GM10248 (cell line): ENCODE results near the gene PDXP.

ENCODE experiments used
- CTCF ChIA-PET: fragments of 300-600 bp; sonication (Branson Sonifier 250); formaldehyde crosslinking; extraction: SDS; loops from one replicate; lab custom pipeline; 2021; ENCODE audit warnings: antibody characterized with exemption; lab: Yijun Ruan, JAX
- POLR2A ChIA-PET: fragments of 350-650 bp; sonication (Branson Sonifier 250); formaldehyde crosslinking; extraction: SDS; loops from one replicate; lab custom pipeline; 2020; ENCODE audit warnings: antibody characterized with exemption; lab: Yijun Ruan, JAX
- DNase-seq: peaks from one replicate; pipeline ENCODE4 v3.0.0; 2012; ENCODE audit errors: extremely low spot score
- TF ChIP-seq, protein P1 (sequence below): IDR thresholded peaks from 2 replicates; pipeline ENCODE4 v1.5.1; 2012; ENCODE audit warnings: mild to moderate bottlenecking, low read depth; ENCODE audit errors: extremely low read depth, missing control alignments, control extremely low read depth

PDXP gene

DNA sequence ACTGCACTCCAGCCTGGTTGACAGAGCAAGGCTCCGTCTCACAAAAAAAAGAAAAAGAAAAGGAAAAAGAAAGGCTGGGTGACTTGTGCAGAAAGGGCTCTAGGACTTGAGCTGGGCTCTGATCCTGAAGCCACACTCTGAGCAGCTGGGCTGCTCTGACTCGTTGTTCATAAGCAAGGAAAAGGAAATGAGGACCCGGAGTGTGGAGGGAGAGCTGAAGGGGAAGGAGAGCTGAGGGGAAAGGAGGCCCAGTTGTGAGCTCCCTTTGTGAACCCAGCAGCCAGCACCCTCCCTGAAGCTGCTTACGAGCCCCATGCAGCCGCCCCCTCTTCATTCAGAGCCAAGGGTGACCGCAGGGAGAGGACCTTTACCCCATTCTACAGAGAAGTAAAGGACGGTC lies 31.4 kb upstream of the PDXP start:
- POLR2A ChIA-PET: no interaction called here
- TF ChIP-seq, protein P1, sequence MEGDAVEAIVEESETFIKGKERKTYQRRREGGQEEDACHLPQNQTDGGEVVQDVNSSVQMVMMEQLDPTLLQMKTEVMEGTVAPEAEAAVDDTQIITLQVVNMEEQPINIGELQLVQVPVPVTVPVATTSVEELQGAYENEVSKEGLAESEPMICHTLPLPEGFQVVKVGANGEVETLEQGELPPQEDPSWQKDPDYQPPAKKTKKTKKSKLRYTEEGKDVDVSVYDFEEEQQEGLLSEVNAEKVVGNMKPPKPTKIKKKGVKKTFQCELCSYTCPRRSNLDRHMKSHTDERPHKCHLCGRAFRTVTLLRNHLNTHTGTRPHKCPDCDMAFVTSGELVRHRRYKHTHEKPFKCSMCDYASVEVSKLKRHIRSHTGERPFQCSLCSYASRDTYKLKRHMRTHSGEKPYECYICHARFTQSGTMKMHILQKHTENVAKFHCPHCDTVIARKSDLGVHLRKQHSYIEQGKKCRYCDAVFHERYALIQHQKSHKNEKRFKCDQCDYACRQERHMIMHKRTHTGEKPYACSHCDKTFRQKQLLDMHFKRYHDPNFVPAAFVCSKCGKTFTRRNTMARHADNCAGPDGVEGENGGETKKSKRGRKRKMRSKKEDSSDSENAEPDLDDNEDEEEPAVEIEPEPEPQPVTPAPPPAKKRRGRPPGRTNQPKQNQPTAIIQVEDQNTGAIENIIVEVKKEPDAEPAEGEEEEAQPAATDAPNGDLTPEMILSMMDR: no peak
- DNase-seq: no peak
- CTCF ChIA-PET: interaction anchor here (0.5 to 14.7 kb wide), 11 partner anchors 7 to 1485 kb away, joined by 3 to 248 read pairs (median 3); partner anchors contain the start of genes GGA1 and SH3BP1

- DNase-seq: no peak
- ChIA-PET CTCF (interaction anchor here (0.7 to 14.7 kb wide), 10 partner anchors 7 to 56 kb away, joined by 3 to 248 read pairs (median 4); partner anchors contain the start of genes GGA1 and SH3BP1), POLR2A (no interaction called here)
- TF ChIP-seq, protein P1: no peak
These were observed 31.0 kb upstream of the PDXP start for GRCh38 chr22:37627545-37627944.

DNA sequence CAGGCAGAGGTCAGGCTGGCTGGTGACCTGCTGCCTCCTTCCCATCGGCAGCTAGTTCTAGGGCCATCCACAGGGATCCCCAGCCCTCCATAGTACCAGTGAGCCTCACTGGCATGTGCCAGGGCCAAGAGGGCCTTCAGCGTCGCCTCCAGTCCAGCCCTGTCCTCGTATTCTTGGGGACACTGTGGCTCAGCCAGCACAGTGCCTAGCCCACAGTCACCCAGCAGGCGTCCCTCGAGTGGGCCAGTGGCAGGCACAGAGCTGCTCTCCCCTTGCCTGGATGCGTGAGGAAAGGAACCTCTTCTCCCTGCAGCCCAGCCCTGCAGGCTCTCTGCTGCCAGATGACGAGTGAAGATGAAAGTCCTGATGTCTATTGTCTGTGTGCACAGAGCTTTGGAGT lies 29.7 kb upstream of the PDXP start:
- TF ChIP-seq, protein P1: no peak
- ChIA-PET POLR2A (no interaction called here), CTCF (interaction anchor here (1.1 to 14.7 kb wide), 5 partner anchors 6 to 33 kb away, joined by 3 to 248 read pairs (median 102); partner anchors contain the start of genes GGA1 and SH3BP1)
- DNase-seq: no peak

DNA sequence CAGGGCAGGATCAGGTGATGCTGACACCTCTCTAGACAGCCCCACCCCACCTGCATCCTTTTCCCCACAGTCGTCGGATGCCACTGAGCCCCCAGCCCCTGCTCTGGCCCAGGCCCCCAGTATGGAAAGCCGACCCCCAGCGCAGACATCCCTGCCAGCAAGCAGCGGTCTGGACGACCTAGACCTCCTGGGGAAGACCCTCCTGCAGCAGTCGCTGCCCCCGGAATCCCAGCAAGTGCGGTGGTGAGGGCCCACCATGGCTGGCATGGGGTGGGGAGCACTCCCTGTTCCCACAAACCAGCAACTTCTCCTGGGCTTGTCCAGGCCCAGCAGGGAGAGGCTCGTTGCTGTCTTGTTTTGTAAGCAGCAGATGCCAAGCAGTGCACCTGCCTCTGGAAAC lies 28.6 kb upstream of the PDXP start:
- POLR2A ChIA-PET: no interaction called here
- no peak for DNase-seq
- CTCF ChIA-PET: interaction anchor here (0.7 to 14.7 kb wide), 6 partner anchors 10 to 157 kb away, joined by 3 to 248 read pairs (median 8); partner anchors contain the start of genes GGA1, NOL12 and SH3BP1
- TF ChIP-seq, protein P1: no peak

DNA sequence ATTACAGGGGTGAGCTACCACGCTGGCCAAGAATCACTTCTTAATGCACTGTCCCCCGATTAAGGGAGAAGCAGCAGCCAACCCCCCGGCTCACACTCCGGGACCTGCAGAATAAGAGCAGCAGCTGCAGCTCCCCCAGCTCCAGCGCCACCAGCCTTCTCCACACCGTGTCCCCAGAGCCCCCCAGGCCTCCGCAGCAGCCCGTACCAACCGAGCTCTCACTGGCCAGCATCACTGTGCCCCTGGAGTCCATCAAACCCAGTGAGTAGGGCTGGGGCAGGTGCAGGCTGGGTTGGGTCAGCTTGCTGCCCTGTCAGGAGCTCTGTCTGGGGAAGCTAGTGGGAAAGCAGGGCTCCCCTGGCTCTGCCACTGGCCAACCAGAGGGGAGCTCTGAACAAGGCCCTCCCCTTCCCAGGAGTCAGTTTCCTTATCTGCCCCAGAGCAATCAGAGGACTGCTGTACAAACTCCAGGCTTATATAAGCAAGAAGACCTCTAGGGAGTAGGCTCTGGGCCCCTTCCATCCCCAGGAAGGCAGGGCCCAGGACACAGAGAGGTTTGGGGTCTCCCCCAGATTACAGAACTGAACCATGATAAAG lies 27.6 kb upstream of the PDXP start:
- POLR2A ChIA-PET: interaction anchor here (0.5 to 0.9 kb wide), 2 partner anchors 28 to 226 kb away, joined by 4 to 7 read pairs; no protein-coding TSS in a partner anchor
- DNase-seq: no peak
- TF ChIP-seq, protein P1: no peak
- CTCF ChIA-PET: interaction anchor here (0.7 to 14.7 kb wide), 7 partner anchors 8 to 158 kb away, joined by 3 to 248 read pairs (median 78); partner anchors contain the start of genes GGA1, NOL12, PDXP and SH3BP1

DNA sequence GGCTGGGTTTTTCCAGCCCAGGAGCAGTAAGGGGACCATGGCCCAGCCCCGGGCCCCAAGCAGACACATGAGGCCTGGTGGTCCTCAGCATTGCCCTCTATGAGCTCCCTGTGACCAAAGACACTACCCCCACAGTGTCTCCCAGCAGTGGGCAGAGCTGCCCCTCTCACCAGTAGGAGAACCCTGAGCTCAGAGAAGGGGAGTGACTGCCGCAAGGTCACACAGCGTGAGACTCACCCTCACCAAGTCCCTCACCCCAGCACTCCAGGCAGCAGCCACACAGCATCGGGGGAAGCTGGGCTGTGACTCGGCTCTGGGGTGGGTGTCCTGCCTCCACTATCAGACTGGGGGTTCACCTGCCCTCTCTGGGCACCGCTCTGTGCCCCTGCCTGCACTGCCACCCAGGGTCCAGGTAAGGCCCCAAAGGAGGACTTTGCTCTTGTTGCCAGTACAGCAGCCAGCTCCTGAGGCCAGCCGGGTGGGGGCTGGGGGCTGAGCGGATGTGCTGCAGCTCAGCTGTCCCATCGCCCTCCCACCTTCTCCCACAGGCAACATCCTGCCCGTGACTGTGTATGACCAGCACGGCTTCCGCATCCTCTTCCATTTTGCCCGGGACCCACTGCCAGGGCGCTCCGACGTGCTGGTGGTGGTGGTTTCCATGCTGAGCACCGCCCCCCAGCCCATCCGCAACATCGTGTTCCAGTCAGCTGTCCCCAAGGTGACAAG lies 26.9 kb upstream of the PDXP start:
- ChIA-PET POLR2A (interaction anchor here (0.5 to 2.2 kb wide), 5 partner anchors 11 to 225 kb away, joined by 3 to 8 read pairs (median 6); partner anchors contain the start of gene GGA1), CTCF (interaction anchor here (1.0 to 14.7 kb wide), 10 partner anchors 9 to 322 kb away, joined by 3 to 248 read pairs (median 12); partner anchors contain the start of genes C22orf23, GGA1, LGALS1 and NOL12)
- DNase-seq: no peak
- TF ChIP-seq, protein P1: no peak
